ENCODE results near the gene FGD4. TPM values are rescaled to one million over a fixed set of nuclear protein-coding genes. Genes with fewer than 3 reads are reported as not detected.
A peak's percentile ranks its signal among the peaks of the same experiment; 100 is the strongest.

The FGD4 gene
- total RNA-seq, 1 experiment from 2014 or later = 31.6 TPM

- Mint-ChIP-seq H3K27ac (ENCODE audit: unreplicated experiment) (no peak overlapping the region), H3K9me3 (ENCODE audit: unreplicated experiment) (no peaks in the 10 kb centered on the region), H3K4me3 (ENCODE audit: unreplicated experiment) (no peak overlapping the region), H3K36me3 (ENCODE audit: insufficient read depth, unreplicated experiment) (peaks cover 33% of the 10 kb centered on the region), H3K27me3 (ENCODE audit: insufficient read depth, unreplicated experiment) (no peaks in the 10 kb centered on the region), H3K4me1 (ENCODE audit: low read depth, unreplicated experiment) (peaks cover 61% of the 10 kb centered on the region)
- peaks cover 53% of the 10 kb centered on the region for H3K4me1 ChIP-seq
- POLR2A ChIA-PET = no interaction called here
- H3K36me3 ChIP-seq (ENCODE audit: control insufficient read depth, insufficient read depth, low read length) = no peaks in the 10 kb centered on the region
- no peak for DNase-seq
- no peak overlapping the region for H3K4me3 ChIP-seq (ENCODE audit: low read depth, low read length)
- TF ChIP-seq CTCF (IDR thresholded peaks at IDR 0.05; ENCODE audit: insufficient read depth in 1 of 2, low read depth in 1 of 2, low read length in 1 of 2, severe bottlenecking in 1 of 2, unreplicated experiment in 1 of 2) = no peak
- H3K9me3 ChIP-seq = no peaks in the 10 kb centered on the region
- no TSS peak for BruUV-seq (replicated peaks)
- intact Hi-C loops (cut with micrococcal nuclease; ENCODE audit: unreplicated experiment) = loop anchor here (10.0 kb wide), 1 partner anchor 297 kb away; the partner anchor contains the start of gene YARS2
- no peaks in the 10 kb centered on the region for H3K27me3 ChIP-seq (replicated peaks; ENCODE audit: control insufficient read depth, insufficient read depth, low read length)
- CTCF ChIA-PET = interaction anchor here (0.8 to 2.8 kb wide), 5 partner anchors 9 to 298 kb away, joined by 3 to 12 read pairs (median 5); partner anchors contain the start of gene YARS2
These were observed 58.1 kb downstream of the FGD4 start for GRCh38 chr12:32457251-32458025.

GRCh38 chr12:32460638-32461037, 61.3 kb downstream of the FGD4 start:
- H3K36me3 Mint-ChIP-seq (ENCODE audit: insufficient read depth, unreplicated experiment) = peaks cover 44% of the 10 kb centered on the region
- no peak for TF ChIP-seq CTCF (IDR thresholded peaks at IDR 0.05; ENCODE audit: insufficient read depth in 1 of 2, low read depth in 1 of 2, low read length in 1 of 2, severe bottlenecking in 1 of 2, unreplicated experiment in 1 of 2)
- no TSS peak for BruUV-seq (replicated peaks)
- Histone ChIP-seq H3K36me3 (ENCODE audit: control insufficient read depth, insufficient read depth, low read length) (0 out of 2 replicates have a peak, but pooled peaks cover 1% of the 10 kb centered on the region), H3K4me1 (peaks cover 45% of the 10 kb centered on the region), H3K27me3 (replicated peaks; ENCODE audit: control insufficient read depth, insufficient read depth, low read length) (no peaks in the 10 kb centered on the region), H3K4me3 (ENCODE audit: low read depth, low read length) (no peak overlapping the region), H3K9me3 (no peaks in the 10 kb centered on the region)
- POLR2A ChIA-PET = interaction anchor here (1.5 kb wide), 1 partner anchor 61 kb away, joined by 3 read pairs; the partner anchor contains the start of gene FGD4
- H3K9me3 Mint-ChIP-seq (ENCODE audit: unreplicated experiment) = no peaks in the 10 kb centered on the region
- no peak for DNase-seq
- H3K27me3 Mint-ChIP-seq (ENCODE audit: insufficient read depth, unreplicated experiment) = no peaks in the 10 kb centered on the region
- H3K4me3 Mint-ChIP-seq (ENCODE audit: unreplicated experiment) = no peak overlapping the region
- peaks cover 43% of the 10 kb centered on the region for H3K4me1 Mint-ChIP-seq (ENCODE audit: low read depth, unreplicated experiment)
- H3K27ac Mint-ChIP-seq (ENCODE audit: unreplicated experiment) = no peak overlapping the region
- CTCF ChIA-PET = interaction anchor here (0.8 to 1.2 kb wide), 2 partner anchors 61 to 197 kb away, joined by 3 to 6 read pairs; partner anchors contain the start of gene FGD4
- intact Hi-C loops (cut with micrococcal nuclease; ENCODE audit: unreplicated experiment) = loop anchor here (1.0 kb wide), 4 partner anchors 23 to 197 kb away; no protein-coding TSS in a partner anchor

- peaks cover 33% of the 10 kb centered on the region for H3K4me1 ChIP-seq
- no peaks in the 10 kb centered on the region for H3K27me3 ChIP-seq (replicated peaks; ENCODE audit: control insufficient read depth, insufficient read depth, low read length)
- CTCF ChIA-PET = no interaction called here
- intact Hi-C loops (cut with micrococcal nuclease; ENCODE audit: unreplicated experiment) = no loop called here
- no peaks in the 10 kb centered on the region for H3K9me3 Mint-ChIP-seq (ENCODE audit: unreplicated experiment)
- TF ChIP-seq CTCF (IDR thresholded peaks at IDR 0.05; ENCODE audit: insufficient read depth in 1 of 2, low read depth in 1 of 2, low read length in 1 of 2, severe bottlenecking in 1 of 2, unreplicated experiment in 1 of 2) = no peak
- H3K27ac Mint-ChIP-seq (ENCODE audit: unreplicated experiment) = peak overlapping the region; percentile 72
- 0 out of 2 replicates have a peak, but pooled peaks cover 2% of the 10 kb centered on the region for H3K36me3 ChIP-seq (ENCODE audit: control insufficient read depth, insufficient read depth, low read length)
- peaks cover 45% of the 10 kb centered on the region for H3K36me3 Mint-ChIP-seq (ENCODE audit: insufficient read depth, unreplicated experiment)
- H3K9me3 ChIP-seq = no peaks in the 10 kb centered on the region
- no peak for DNase-seq
- POLR2A ChIA-PET = no interaction called here
- no peak overlapping the region for H3K4me3 ChIP-seq (ENCODE audit: low read depth, low read length)
- H3K4me3 Mint-ChIP-seq (ENCODE audit: unreplicated experiment) = no peak overlapping the region
- H3K27me3 Mint-ChIP-seq (ENCODE audit: insufficient read depth, unreplicated experiment) = no peaks in the 10 kb centered on the region
- BruUV-seq (replicated peaks) = no TSS peak
- H3K4me1 Mint-ChIP-seq (ENCODE audit: low read depth, unreplicated experiment) = peaks cover 31% of the 10 kb centered on the region
These were observed 63.5 kb downstream of the FGD4 start for GRCh38 chr12:32462908-32463307.

All from Caco-2 (cell line).